ENCODE data around the gene ABCA9.
"Not testable (repeated sequence)": the region's sequence is repeated elsewhere in the genome, so short reads cannot be mapped to it uniquely, and the experiment has no call there.

- not testable (repeated sequence) for TF ChIP-seq POLR2A (IDR thresholded peaks at IDR 0.05; ENCODE audit: extremely low read depth, insufficient read length); CTCF (IDR thresholded peaks at IDR 0.05; ENCODE audit: low read depth, low read length); MAX (IDR thresholded peaks at IDR 0.05; ENCODE audit: low read depth, low read length); MYC (IDR thresholded peaks at IDR 0.05; ENCODE audit: low read depth, low read length)
These were observed 112.9 kb downstream of the ABCA9 start for GRCh38 chr17:68947868-68948267.

Data from NB4 (cell line).